Measurements from ENCODE around the gene BNC2. TPM values are rescaled to one million over a fixed set of nuclear protein-coding genes. Genes with fewer than 3 reads are reported as not detected.

BNC2 gene
- polyA plus RNA-seq, 1 donor: 5.3 TPM

DNA sequence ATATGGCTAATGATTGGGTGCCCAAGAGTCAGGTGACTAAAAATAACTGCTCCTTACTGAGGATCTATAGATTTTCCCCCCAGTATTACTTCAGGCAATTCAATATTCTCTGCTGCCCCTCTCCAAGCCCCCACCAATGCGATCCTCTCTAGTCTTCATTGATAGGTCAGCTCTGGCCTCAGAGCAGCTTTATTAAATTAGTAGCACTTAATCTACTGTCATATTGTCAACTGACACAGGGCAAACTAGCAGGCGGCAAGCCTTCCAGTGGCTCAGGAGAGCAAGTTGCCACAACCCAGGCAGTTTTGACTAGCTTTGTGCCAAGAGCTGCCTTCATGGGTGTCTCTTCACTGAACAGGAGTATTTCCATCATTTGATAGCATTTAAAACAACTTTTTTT is 462.9 kb downstream of the BNC2 start:
- no peak for DNase-seq

DNA sequence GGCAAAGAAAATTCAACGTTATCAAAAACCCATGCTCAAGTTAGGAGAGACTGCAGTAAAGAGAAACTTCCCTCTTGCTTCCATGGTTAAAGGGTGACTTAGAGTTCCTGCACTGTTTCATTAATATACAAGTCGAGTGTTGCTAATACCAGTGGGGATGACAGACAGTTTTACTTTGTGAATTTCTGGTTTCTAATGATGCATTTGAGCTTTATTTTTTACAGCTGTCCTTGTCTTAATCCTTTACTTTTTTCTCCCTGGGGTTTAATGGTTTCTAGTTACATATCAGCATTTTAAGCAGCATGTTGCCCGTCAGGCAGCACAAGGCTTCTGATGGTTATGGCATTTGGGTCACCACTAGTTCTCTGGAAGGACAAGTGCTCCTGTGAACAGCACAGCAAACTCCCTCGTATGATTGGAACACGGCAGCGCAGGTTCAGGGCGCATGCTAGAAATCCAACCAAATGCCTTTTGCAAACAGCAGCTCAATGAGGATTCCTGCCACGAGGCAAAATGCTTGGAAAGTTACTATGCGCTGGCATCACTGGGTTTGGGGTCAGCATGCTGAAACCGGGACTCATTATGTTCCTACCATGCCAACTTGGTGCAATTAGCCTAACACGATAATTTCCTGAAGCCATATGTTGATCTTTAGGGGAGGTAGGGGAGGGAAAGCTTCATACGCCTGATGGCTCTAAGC is 463.8 kb downstream of the BNC2 start:
- DNase-seq: no peak

DNA sequence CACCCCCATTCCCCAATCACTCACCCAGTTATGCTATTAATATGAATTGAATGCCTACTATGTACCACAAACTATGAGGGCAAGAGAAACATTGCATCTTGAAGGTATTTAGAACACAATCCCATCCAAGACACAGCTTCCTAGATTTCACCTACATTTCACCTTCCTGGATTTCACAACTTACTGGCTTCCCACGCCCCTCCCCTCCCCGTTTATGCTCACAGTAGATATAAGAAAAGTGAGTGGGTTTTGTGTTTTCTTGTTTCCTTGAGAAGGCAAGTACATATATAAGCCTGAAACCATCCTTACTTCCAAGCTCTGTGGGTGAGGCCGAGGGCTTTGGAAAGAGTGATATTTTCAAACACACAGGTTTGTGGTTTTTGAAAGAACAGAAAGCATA is 465.0 kb downstream of the BNC2 start:
- no peak for DNase-seq

DNA sequence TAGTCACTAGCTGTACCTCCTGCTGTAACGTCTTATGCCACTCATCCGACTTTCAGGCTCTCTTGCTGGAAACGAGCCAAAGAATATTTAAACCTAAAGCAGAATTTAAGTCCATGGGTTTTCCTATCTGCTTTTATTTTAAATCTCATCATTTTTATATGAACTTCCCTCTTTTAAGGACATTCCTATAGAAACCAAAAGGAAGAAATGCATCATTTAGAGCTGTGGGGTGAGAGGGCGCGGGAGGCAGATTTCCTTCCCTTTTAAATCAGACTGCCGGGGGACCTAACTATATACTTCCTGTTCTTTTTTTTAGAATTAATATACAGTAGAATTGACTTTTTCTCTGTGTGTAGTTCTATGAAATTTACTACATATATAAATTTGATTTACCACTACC is 468.8 kb downstream of the BNC2 start:
- no peak for DNase-seq

DNA sequence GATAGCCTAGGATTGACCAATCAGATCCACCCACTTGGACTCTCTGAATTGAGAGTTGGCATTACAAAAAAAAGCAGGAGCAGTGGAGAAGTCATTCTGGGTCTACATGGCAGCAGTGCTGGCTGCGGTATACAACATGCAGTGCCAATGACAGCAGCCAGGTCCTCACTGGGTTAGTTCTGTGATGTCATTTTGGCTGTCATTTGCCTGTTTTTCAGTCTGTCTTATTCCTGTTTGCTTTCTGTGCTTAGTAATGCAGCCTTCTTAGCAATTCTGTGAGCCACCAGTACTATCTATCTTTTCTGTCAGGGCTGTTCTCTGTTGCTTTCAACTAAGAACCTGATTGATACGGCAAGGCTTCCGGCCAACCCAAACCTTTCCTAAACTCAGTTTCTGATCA is 471.8 kb downstream of the BNC2 start:
- DNase-seq: no peak

DNA sequence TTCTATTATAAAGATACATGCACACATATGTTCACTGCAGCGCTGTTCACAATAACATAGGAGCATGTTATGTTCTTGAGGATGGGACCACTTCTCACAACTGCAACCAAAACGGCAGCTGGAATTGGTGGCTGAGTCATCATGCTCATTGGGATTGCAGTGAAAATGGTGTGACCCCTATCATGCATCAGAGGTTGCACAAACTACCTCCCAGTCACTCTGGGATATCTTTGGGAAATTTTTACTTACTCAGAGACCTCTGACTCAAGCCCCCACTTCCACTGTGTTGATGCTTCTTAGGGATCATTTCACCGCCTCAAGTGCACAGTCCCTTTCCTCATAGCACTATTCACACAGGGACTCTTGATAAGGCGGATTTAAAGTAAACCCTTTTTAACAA is 474.1 kb downstream of the BNC2 start:
- DNase-seq: no peak

DNA sequence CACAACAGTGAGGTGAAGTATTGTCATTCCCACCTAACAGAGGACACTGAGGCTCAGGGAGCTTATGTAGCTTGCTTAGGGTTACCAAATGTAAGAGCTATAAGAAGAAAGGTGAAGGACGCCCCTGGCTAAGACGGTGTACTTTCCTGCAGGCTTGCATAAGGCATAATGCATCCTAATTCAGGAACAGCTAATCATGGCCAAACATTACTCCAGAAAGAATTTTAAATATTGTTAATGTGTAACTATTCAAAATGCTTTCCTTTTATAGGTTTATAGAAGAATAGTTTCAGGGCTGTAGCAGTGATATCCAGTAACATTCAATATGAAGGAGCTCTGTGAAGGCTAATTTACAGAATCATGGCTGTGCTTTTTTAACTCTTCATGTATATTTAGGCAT is 479.1 kb downstream of the BNC2 start:
- DNase-seq: no peak

DNA sequence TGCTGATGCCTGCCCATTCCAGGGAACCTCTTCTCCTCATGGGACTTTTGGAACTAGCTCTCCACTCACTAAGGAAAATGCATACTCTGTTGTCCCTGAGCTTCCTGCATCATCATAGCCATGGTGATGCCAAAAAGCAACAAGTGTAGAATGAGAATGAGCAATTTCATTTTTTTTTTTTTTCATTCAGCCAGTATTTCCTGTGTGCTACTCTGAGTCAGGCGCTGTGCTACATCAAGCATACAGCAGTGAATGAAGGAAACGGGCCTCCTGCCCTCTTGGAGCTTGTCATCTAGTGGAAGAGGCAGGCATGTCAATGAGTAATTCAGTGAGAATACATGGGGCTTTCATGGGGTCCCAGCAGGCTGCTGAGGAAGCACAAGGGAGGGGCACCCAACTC is 483.1 kb downstream of the BNC2 start:
- DNase-seq: no peak

DNA sequence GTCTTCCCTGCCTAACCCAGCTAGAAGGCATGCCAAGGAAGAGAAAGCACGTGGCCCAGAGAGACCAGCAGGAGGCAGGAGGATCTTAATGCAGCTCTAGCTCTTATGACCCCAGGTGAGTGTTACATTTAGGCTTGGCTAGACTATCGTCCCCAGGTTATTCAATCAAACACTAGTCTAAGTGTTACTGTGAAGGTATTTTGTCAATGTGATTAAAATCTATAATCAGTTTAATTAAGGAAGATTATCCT is 483.7 kb downstream of the BNC2 start:
- DNase-seq: no peak

DNA sequence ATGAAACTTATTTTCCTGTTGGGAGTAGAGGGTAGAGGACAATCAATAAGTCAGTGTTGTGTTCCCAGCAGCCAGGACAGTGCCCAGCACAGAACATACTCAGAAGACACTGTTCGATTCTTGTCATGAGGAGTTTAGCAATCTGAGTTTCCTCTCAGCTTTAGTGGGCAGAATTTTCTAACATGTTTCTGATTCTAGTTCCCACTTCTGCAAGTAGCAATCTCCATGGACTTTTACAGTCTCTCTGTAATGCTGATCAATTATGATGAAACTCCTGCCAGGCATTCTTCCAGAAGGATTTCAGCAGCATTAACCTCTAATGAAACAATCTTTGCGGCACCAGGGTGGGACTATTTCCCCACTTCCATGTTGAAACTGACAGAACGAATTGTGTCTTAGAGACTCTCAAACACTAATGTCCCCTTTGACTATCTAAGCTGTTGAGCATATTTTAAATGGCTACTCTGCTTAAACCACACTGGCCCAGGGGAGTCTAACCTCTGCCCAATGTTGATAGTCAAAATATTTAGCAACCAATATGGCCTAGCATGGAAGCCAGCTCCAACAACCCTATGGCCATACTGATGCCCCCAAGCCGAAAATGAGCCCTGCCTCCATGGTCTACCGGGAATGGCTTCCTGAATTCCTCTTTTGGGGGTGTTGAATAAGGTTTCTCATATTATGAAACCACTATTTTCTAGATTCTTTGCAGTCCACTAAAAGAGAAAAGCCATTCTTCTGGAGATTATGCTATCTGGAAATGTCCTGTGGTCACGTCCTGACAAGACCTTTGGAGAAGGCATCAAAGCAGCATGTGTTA is 484.3 kb downstream of the BNC2 start:
- DNase-seq: no peak

DNA sequence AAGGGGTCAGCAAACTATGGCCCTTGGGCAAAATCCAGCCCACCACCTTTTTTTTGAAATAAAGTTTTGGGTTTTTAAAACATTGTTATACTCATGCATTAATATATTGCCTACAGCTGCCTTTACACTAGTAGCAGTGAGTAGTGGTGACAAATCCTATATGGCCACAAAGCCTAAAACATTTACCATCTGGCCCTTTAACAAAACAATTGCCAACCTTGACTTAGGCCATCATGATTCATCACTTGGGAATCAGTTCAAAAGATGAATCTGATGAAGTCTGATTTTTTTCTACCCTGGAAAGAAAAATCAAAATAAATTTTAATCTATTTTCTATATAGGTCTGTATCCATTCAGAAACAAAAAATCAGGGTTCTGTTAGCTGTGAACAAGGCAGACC is 484.9 kb downstream of the BNC2 start:
- no peak for DNase-seq

DNA sequence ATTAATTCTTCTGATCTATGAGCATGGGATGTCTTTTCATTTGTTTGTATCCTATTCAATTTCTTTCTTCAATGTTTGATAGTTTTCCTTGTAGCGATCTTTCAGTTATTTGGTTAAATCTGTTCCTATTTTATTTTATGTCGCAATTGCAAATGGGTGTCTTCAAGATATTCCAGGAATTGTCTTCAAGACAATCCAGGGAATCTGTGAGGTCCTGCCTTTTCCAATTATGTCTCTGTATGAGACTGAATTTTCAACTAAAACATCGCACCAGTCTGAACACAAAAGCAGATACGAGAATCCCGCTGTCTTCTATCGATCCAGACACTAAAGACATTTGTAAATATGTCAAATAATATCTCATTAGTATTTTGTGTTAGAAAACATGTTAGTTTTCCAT is 485.5 kb downstream of the BNC2 start:
- DNase-seq: no peak

DNA sequence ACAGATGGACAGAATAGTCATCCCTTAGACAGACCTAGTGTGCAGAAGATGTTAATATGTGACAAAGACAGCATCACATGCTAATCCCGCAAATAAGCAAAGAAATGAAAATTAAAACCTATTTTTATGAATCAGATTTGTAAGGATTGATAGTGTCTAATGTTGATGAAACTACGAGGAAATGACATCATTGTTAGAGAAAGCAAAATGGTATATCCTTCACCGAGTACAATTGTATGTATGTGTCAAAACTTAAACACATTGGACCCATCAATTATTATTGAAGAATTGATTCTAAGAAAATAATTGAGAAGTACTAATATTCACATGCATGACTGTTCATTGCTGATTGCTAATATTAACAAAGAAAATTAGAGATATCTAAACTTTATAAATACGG is 493.2 kb downstream of the BNC2 start:
- DNase-seq: no peak

DNA sequence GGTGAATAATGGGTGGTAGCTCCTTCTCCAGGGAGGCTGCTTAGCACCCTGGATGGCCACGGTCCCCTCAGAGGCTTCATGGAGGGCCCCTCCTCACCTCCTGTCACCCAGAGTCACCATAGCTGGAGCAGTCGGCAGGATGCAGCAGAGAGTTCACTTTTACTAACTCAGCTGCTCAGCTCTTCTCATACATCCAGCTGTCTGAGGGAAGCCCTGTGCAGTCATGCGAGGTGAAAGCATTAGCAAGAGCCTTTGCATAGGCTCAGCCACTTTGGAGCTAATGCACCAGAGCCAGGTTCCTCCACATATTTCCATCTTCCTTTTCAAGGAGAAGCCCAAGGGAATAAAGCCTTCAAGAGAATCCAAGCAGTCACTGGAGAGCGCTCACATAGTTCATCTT is 499.2 kb downstream of the BNC2 start:
- no peak for DNase-seq

DNA sequence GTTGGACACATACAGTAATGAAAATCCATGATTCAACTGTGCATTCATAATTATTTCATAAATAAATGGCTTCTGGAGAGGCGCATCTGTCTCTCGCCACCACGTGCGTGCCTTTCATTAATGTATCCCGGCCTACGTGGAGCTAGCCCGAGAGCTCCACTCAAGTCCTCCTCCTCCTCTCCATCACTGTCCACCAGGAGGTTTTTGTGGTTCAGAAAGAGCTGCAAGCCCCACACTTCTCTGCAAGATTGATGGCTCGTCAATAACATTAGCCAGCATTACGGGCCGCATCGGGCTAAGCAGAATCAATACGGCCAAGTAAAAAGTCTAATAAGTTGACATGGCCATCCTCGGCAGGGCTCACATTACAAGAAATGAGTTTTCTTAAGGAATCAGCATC is 499.8 kb downstream of the BNC2 start:
- no peak for DNase-seq

DNA sequence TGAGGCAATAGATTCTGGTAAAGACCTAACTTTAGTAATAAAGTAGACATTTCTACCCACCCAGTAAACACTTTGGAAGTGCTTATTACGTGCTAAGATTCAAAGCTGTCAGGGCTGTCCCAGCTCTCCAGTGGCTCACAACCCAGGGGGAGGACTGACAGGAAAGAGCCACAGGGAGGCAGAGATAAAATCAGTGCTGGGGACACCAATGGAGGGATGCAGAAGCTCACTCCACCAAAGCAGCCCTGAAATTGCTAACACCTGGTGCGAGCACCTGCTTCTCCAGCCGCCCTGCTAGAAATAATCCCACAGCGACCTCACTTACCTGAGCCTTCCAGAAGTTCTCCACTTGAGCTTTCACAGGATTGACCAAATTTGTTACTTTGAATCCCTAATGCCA is 501.0 kb downstream of the BNC2 start:
- DNase-seq: no peak

DNA sequence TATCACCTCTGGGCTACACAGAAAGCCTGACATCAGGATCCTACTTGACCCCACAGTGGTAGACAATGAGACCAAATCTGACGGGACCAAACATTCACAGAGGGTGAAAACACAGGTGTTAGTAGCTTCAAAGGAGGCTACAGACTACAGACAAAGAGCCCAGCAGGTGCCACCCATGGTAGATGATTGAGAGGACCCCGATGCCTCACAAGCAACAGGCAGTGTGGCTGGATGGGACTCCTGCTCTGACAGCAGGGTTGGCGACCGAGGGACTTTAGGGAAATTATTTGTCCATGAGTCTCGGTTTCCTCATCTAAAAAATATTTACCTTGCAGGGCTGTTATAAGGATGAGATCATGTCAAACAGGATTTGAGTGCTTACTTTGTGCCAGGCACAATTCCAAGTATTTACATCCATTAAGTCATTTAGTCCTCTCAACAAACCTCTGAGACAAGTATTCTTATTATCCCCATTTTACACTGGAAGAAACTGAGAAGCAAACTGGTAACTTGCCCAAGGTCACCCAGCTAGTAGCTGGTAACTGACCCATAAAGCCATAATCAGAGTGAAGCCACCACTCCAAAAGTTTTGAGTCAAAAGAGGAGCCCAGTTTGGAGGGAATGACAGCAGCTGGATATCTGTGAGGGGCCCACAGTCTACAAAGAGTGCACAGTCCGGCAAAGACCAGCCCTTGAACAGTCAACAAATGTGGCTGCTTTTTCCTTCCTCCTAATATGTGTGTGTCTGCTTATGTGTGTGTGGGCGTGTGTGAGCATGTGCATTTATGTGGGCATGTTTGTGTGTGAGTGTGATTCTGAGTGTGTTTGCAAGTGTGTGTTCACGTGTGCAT is 502.0 kb downstream of the BNC2 start:
- no peak for DNase-seq

DNA sequence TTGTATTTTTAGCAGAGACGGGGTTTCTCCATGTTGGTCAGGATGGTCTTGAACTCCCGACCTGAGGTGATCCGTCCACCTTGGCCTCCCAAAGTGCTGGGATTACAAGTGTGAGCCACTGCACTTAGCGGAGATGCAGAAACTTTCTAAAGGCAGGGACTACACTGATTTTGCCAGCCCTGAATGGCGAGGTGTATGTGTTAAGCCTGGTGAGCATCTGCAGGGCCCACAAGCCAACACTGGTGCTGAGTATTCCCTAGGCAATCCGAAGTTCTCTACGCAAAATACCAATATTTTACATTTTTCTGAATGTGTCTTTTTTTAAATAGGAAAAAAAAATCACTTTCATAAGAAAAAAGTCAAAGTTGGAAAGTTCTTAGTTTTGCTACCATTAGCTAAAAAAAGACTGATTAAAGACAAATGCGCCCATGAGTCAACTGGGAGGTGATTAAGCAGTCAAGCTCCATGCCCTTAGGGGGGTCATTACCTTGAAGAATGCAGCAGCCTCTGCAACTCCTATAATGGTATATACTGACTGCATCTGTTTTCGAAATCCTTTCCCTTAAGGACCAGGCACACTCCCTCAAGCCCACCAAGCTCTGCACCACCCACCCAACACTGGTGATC is 502.8 kb downstream of the BNC2 start:
- DNase-seq: no peak

DNA sequence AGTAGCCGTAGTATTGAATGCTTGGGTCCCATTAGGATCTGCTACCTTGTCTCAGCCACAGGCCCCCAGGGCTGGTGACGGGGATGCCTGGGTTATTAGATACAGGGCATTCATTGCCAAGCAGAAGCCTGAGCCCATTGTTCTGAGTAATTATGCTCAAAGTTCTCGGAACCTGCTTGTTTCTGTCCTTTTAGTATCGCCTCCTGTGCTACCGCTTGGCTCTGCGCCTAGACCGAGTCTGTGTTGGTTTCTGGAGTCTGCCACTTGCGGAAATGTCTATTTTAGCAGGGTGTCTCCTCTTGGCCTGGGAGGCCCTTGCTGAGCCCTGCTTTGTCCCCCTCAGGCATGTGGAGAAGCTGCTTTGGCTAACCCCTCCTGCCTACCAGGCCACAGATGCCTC is 506.1 kb downstream of the BNC2 start:
- DNase-seq: no peak

DNA sequence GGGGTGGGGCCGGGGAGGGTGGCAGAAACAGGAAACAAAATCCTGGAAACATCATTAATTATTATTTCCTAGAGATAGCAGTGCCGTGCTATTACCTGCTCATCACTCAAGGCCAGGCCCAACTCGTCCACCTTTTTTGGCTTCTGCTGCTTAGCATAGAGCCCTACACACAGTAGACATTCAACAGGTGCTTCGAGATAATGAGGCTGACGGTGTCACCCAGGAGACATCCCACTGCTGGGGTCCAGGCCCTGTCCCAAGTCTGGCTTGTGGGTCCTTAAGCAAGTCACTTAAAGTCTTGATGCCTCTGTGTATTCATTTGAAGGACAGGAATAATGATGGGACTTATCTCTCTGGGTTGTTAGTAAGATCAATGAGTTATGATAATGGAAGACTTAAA is 506.6 kb downstream of the BNC2 start:
- DNase-seq: no peak

DNA sequence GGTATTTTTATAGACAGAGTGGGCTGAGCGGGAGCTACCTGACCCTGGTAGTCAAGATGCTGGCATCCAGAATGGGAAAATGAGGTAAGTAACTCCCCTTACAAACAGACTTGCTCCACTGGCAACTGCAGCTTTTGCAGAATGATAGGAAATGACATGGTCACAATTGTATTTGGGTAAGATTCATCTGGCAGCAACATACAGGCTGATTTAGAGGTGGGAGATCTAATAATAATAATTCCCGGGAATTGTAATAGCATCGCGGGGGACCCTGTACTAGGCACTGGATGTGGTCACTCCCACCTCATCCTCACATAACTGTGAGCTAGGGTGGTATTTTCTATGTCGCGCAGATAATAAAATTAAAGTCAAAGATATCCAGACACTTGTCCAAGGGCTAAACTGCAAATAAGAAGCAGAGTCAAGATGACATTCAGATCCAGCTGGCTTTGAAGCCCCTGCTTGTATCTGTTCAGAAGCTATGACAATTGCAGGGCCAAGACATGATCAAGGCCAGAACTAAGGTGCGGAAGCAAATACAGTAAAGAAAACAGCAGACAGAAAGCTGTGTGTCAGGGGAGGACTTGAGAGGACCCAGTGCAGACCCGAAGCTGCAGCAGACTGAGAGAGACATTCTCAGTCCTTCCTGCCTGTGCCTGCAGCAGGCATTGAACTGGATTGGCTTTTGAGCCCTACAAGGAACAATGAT is 507.2 kb downstream of the BNC2 start:
- DNase-seq: no peak

DNA sequence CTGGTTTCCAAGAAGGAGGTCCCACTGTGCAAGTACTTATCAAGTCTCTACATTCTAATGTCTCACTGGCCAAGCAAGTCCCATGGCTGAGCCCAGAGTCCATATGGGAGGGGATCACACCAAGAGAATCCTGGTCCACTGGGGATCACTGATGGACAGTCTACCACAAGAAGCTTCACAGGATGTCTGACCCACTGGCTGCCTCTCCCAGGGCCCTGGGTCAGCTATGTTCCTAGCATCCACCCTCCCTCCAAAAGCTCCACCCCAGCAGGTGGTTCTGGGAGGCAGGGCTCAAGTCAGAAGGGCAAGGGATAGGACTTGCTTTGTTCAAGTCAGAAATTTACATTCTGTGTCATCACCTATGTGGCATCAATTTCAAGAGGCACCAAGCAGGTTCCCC is 508.5 kb downstream of the BNC2 start:
- no peak for DNase-seq

DNA sequence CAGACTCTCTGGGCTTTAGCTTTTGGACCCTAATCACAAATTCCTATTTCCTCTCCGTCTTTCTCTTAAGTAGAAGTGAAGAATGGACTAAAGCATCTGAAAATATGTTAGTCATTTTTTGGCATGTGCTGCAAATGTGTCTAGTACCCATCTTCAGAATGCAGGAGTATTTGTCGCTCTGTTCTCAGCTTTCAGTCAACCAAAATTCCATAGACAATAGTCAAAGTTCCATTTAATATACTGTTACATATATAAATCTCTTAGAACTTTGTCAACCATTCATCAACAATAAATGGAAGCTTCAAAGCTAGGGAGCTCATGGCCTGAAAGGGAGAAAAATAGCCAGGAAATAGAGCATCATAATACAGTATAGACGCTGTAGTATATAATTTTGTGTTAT is 509.4 kb downstream of the BNC2 start:
- no peak for DNase-seq
